ENCODE data around the gene MALT1. TPM values are rescaled to one million over a fixed set of nuclear protein-coding genes. Genes with fewer than 3 reads are reported as not detected.
A peak's percentile ranks its signal among the peaks of the same experiment; 100 is the strongest.

Gene MALT1
- total RNA-seq, 2 experiments from 2014 or later = 14.4 to 18.5 TPM

GRCh38 chr18:58660915-58661314 lies 10.3 kb upstream of the MALT1 start:
- ChIA-PET CTCF (ENCODE audit: unreplicated experiment) (no interaction called here), POLR2A (no interaction called here)
- Histone ChIP-seq H3K4me1 (ENCODE audit: insufficient read depth, low read length, poor library complexity, severe bottlenecking) (peaks cover 49% of the 10 kb centered on the region), H4K20me1 (ENCODE audit: insufficient read depth, low read length) (no peaks in the 10 kb centered on the region), H3K4me3 (ENCODE audit: low read depth, low read length, poor library complexity, severe bottlenecking) (no peak overlapping the region), H3K79me2 (ENCODE audit: insufficient read depth, low read depth, low read length) (no peaks in the 10 kb centered on the region), H3K9me3 (ENCODE audit: low read length) (peaks cover 7% of the 10 kb centered on the region; the same call in 1 of the 2 replicates), H3K4me2 (ENCODE audit: low read length) (no peak overlapping the region), H3K27ac (ENCODE audit: low read depth, low read length, poor library complexity, severe bottlenecking) (no peak overlapping the region), H3K9me2 (ENCODE audit: insufficient read depth, low read length) (no peaks in the 10 kb centered on the region), H2AFZ (ENCODE audit: low read length) (no peak overlapping the region), H3K36me3 (ENCODE audit: insufficient read depth, low read length) (no peaks in the 10 kb centered on the region)
- TF ChIP-seq EZH2phosphoT487 (IDR thresholded peaks at IDR 0.05; ENCODE audit: borderline replicate concordance, low read depth, low read length) (no peak), CTCF (conservative IDR thresholded peaks at IDR 0.05; ENCODE audit: low read length) (no peak)
- intact Hi-C loops (cut with micrococcal nuclease; ENCODE audit: unreplicated experiment) = no loop called here
- BruUV-seq (replicated peaks) = no TSS peak
- no peak for DNase-seq (ENCODE audit: low spot score)

- CTCF ChIA-PET (ENCODE audit: unreplicated experiment) = no interaction called here
- BruUV-seq (replicated peaks) = no TSS peak
- POLR2A ChIA-PET = no interaction called here
- DNase-seq (ENCODE audit: low spot score) = no peak
- Histone ChIP-seq H4K20me1 (ENCODE audit: insufficient read depth, low read length) (no peaks in the 10 kb centered on the region), H3K9me2 (ENCODE audit: insufficient read depth, low read length) (no peaks in the 10 kb centered on the region), H3K27ac (ENCODE audit: low read depth, low read length, poor library complexity, severe bottlenecking) (no peak overlapping the region), H3K9me3 (ENCODE audit: low read length) (peaks cover 7% of the 10 kb centered on the region; the same call in 1 of the 2 replicates), H3K79me2 (ENCODE audit: insufficient read depth, low read depth, low read length) (no peaks in the 10 kb centered on the region), H3K4me2 (ENCODE audit: low read length) (peak overlapping the region; percentile 44), H2AFZ (ENCODE audit: low read length) (no peak overlapping the region), H3K4me1 (ENCODE audit: insufficient read depth, low read length, poor library complexity, severe bottlenecking) (peaks cover 49% of the 10 kb centered on the region), H3K4me3 (ENCODE audit: low read depth, low read length, poor library complexity, severe bottlenecking) (no peak overlapping the region), H3K36me3 (ENCODE audit: insufficient read depth, low read length) (no peaks in the 10 kb centered on the region)
- intact Hi-C loops (cut with micrococcal nuclease; ENCODE audit: unreplicated experiment) = no loop called here
- TF ChIP-seq CTCF (conservative IDR thresholded peaks at IDR 0.05; ENCODE audit: low read length) (no peak; the same call in 1 of the 2 replicates), EZH2phosphoT487 (IDR thresholded peaks at IDR 0.05; ENCODE audit: borderline replicate concordance, low read depth, low read length) (no peak)
These were observed 9.8 kb upstream of the MALT1 start for GRCh38 chr18:58661423-58661822.

- Histone ChIP-seq H3K9me3 (ENCODE audit: low read length) (peaks cover 7% of the 10 kb centered on the region; the same call in 1 of the 2 replicates), H2AFZ (ENCODE audit: low read length) (no peak overlapping the region; the same call in 1 of the 2 replicates), H3K36me3 (ENCODE audit: insufficient read depth, low read length) (no peaks in the 10 kb centered on the region), H3K9me2 (ENCODE audit: insufficient read depth, low read length) (no peaks in the 10 kb centered on the region), H3K4me2 (ENCODE audit: low read length) (peak overlapping the region; percentile 44), H3K4me3 (ENCODE audit: low read depth, low read length, poor library complexity, severe bottlenecking) (no peak overlapping the region), H4K20me1 (ENCODE audit: insufficient read depth, low read length) (no peaks in the 10 kb centered on the region), H3K4me1 (ENCODE audit: insufficient read depth, low read length, poor library complexity, severe bottlenecking) (peaks cover 47% of the 10 kb centered on the region), H3K27ac (ENCODE audit: low read depth, low read length, poor library complexity, severe bottlenecking) (no peak overlapping the region), H3K79me2 (ENCODE audit: insufficient read depth, low read depth, low read length) (no peaks in the 10 kb centered on the region)
- intact Hi-C loops (cut with micrococcal nuclease; ENCODE audit: unreplicated experiment) = no loop called here
- BruUV-seq (replicated peaks) = no TSS peak
- no peak for TF ChIP-seq EZH2phosphoT487 (IDR thresholded peaks at IDR 0.05; ENCODE audit: borderline replicate concordance, low read depth, low read length)
- DNase-seq (ENCODE audit: low spot score) = no peak
- ChIA-PET CTCF (ENCODE audit: unreplicated experiment) (no interaction called here), POLR2A (no interaction called here)
These were observed 9.1 kb upstream of the MALT1 start for GRCh38 chr18:58662118-58662517.

All from OCI-LY7 (cell line).